Stimulated activated CD8-positive, alpha-beta memory T cell treated with anti-CD3 and anti-CD28 coated beads, Interleukin-12 subunit alpha, Interleukin-12 subunit beta, amount 100 ng/mL, for 24 hours (primary cell): ENCODE results near the gene MTURN.
"Not testable (repeated sequence)": the region's sequence is repeated elsewhere in the genome, so short reads cannot be mapped to it uniquely, and the experiment has no call there.

Source experiments
- DNase-seq: peaks from one replicate; pipeline ENCODE4 v3.0.0-alpha.2; 2020; ENCODE audit errors: extremely low read depth

MTURN gene

GRCh38 chr7:30134611-30135300, at the start of gene MTURN:
TSS of gene MTURN (plus strand) at chr7:30134986. CDS start at chr7:30135137, 151 bp downstream.
- peak; percentile 64 for DNase-seq

- DNase-seq: no peak
These were observed 48.3 kb upstream of the MTURN start for GRCh38 chr7:30086529-30086928.

GRCh38 chr7:30087371-30087770, 47.4 kb upstream of the MTURN start:
- no peak for DNase-seq

GRCh38 chr7:30088362-30088761, 46.4 kb upstream of the MTURN start:
- no peak for DNase-seq

- DNase-seq: no peak
These were observed 44.7 kb upstream of the MTURN start for GRCh38 chr7:30090111-30090510.

GRCh38 chr7:30091491-30091912, 43.3 kb upstream of the MTURN start:
- DNase-seq: no peak

- DNase-seq: no peak
These were observed 42.8 kb upstream of the MTURN start for GRCh38 chr7:30091987-30092386.

- DNase-seq: no peak
These were observed 41.3 kb upstream of the MTURN start for GRCh38 chr7:30093420-30093952.

GRCh38 chr7:30098599-30098998, 36.2 kb upstream of the MTURN start:
- DNase-seq: not testable (repeated sequence)

GRCh38 chr7:30102281-30102680, 32.5 kb upstream of the MTURN start:
- no peak for DNase-seq

- no peak for DNase-seq
These were observed 30.6 kb upstream of the MTURN start for GRCh38 chr7:30104157-30104556.

- DNase-seq: no peak
These were observed 22.6 kb upstream of the MTURN start for GRCh38 chr7:30112103-30112713.

- no peak for DNase-seq
These were observed 21.6 kb upstream of the MTURN start for GRCh38 chr7:30113144-30113543.

GRCh38 chr7:30114536-30115238, 20.1 kb upstream of the MTURN start:
- no peak for DNase-seq

- no peak for DNase-seq
These were observed 19.0 kb upstream of the MTURN start for GRCh38 chr7:30115709-30116297.

- no peak for DNase-seq
These were observed 18.0 kb upstream of the MTURN start for GRCh38 chr7:30116771-30117170.

GRCh38 chr7:30117896-30118295, 16.9 kb upstream of the MTURN start:
- DNase-seq: no peak

GRCh38 chr7:30119890-30120577, 14.8 kb upstream of the MTURN start:
- no peak for DNase-seq

GRCh38 chr7:30133736-30134610, 813 bp upstream of the MTURN start:
- DNase-seq: no peak

- no peak for DNase-seq
These were observed 723 bp downstream of the MTURN start for GRCh38 chr7:30135301-30136116.
